Neuronal stem cell (in vitro differentiated cells): ENCODE measurements around the gene SMCO2.
A peak's percentile ranks its signal among the peaks of the same experiment; 100 is the strongest.

Experiments
- DNase-seq: peaks from one replicate; pipeline ENCODE4 v3.0.0-alpha.2; 2013; ENCODE audit warnings: low spot score
- H2AFZ ChIP-seq: one replicate; pipeline ENCODE4 v1.6.1; 2013; ENCODE audit warnings: mild to moderate bottlenecking, low read length, inconsistent platforms
- H2AK5ac ChIP-seq: 2 replicates; pipeline ENCODE4 v1.6.1; 2013; ENCODE audit warnings: low read depth, mild to moderate bottlenecking, inconsistent platforms, low read length, moderate library complexity, mixed read lengths
- H2BK120ac ChIP-seq: 2 replicates; pipeline ENCODE4 v1.6.1; 2013; ENCODE audit warnings: low read depth, mild to moderate bottlenecking, inconsistent platforms, low read length, moderate library complexity, mixed read lengths
- H2BK12ac ChIP-seq: one replicate; pipeline ENCODE4 v1.6.1; 2013; ENCODE audit warnings: low read length, inconsistent platforms
- H2BK15ac ChIP-seq: 2 replicates; pipeline ENCODE4 v1.6.1; 2013; ENCODE audit warnings: mild to moderate bottlenecking, low read length, inconsistent platforms, mixed read lengths
- H2BK5ac ChIP-seq: one replicate; pipeline ENCODE4 v1.6.1; 2013; ENCODE audit warnings: inconsistent platforms, mild to moderate bottlenecking, low read length, moderate library complexity
- H3K14ac ChIP-seq: one replicate; pipeline ENCODE4 v1.6.1; 2013; ENCODE audit warnings: low read length, inconsistent platforms
- H3K18ac ChIP-seq: 2 replicates; pipeline ENCODE4 v1.6.1; 2013; ENCODE audit warnings: low read length, inconsistent platforms
- H3K23ac ChIP-seq: 2 replicates; pipeline ENCODE4 v1.6.1; 2013; ENCODE audit warnings: low read depth, mild to moderate bottlenecking, mixed read lengths, low read length, inconsistent platforms; ENCODE audit not compliant: poor library complexity
- H3K27ac ChIP-seq: replicated peaks from 3 replicates; pipeline ENCODE4 v1.5.1; 2013; ENCODE audit warnings: low read length, inconsistent platforms
- H3K27me3 ChIP-seq, 3 experiments: 2 replicates each; pipeline ENCODE4 v1.6.1; 2013; ENCODE audit warnings: low read length in 3 of 3, mild to moderate bottlenecking in 2 of 3, inconsistent platforms in 1 of 3, low read depth in 1 of 3, mixed read lengths in 1 of 3, moderate library complexity in 1 of 3; ENCODE audit not compliant: control insufficient read depth in 3 of 3, insufficient read depth in 3 of 3
- H3K36me3 ChIP-seq, 2 donors: replicated peaks in 1 of 2; 2 replicates each; pipeline ENCODE4 v1.6.1; 2013; ENCODE audit warnings: low read length in 2 of 2; ENCODE audit not compliant: control insufficient read depth in 2 of 2, insufficient read depth in 2 of 2
- H3K4ac ChIP-seq: 2 replicates; pipeline ENCODE4 v1.6.1; 2013; ENCODE audit warnings: inconsistent platforms, mild to moderate bottlenecking, low read length, moderate library complexity
- H3K4me1 ChIP-seq, 2 donors: 1 replicate in 1 of 2; 2 replicates in 1 of 2; pipeline ENCODE4 v1.6.1; 2013; ENCODE audit warnings: low read length in 2 of 2, low read depth in 1 of 2; ENCODE audit not compliant: control insufficient read depth in 2 of 2, insufficient read depth in 1 of 2
- H3K4me2 ChIP-seq: one replicate; pipeline ENCODE4 v1.6.1; 2013; ENCODE audit warnings: mild to moderate bottlenecking, low read length, inconsistent platforms; ENCODE audit not compliant: insufficient read depth, poor library complexity, severe bottlenecking
- H3K4me3 ChIP-seq, 2 donors: 2 replicates each; pipeline ENCODE4 v1.5.1; 2013; ENCODE audit warnings: low read length in 2 of 2, mild to moderate bottlenecking in 2 of 2, inconsistent platforms in 1 of 2, moderate library complexity in 1 of 2
- H3K79me1 ChIP-seq: one replicate; pipeline ENCODE4 v1.6.1; 2013; ENCODE audit warnings: low read depth, mild to moderate bottlenecking, inconsistent platforms, low read length, moderate library complexity
- H3K9ac ChIP-seq: one replicate; pipeline ENCODE4 v1.6.1; 2013; ENCODE audit warnings: mild to moderate bottlenecking, low read depth, low read length, inconsistent platforms; ENCODE audit not compliant: poor library complexity
- H3K9me3 ChIP-seq, 2 donors: replicated peaks in 1 of 2; 2 replicates each; pipeline versions ENCODE3 to v1.6.1; 2013; ENCODE audit warnings: low read length in 2 of 2, mild to moderate bottlenecking in 2 of 2, inconsistent platforms in 1 of 2, low read depth in 1 of 2, mixed read lengths in 1 of 2, moderate library complexity in 1 of 2; ENCODE audit not compliant: control insufficient read depth in 2 of 2, insufficient read depth in 1 of 2
- H4K8ac ChIP-seq: one replicate; pipeline ENCODE4 v1.6.1; 2013; ENCODE audit warnings: low read depth, mild to moderate bottlenecking, inconsistent platforms, low read length, moderate library complexity
- H4K91ac ChIP-seq: one replicate; pipeline ENCODE4 v1.6.1; 2013; ENCODE audit warnings: low read length, low read depth, mild to moderate bottlenecking, inconsistent platforms; ENCODE audit not compliant: poor library complexity
- WGBS, 2 donors: extraction: QIAGEN DNeasy Blood & Tissue Kit; methylation state at CpG; one replicate each; pipeline ENCODE4 v1.1.7; 2013; ENCODE audit warnings: missing lambda C conversion rate in 2 of 2, mixed read lengths in 1 of 2; ENCODE audit not compliant: insufficient read length in 2 of 2, insufficient replicate concordance in 1 of 2; ENCODE audit errors: extremely low coverage in 2 of 2; 5-methylcytosine and 5-hydroxymethylcytosine counted together

SMCO2 gene

DNA sequence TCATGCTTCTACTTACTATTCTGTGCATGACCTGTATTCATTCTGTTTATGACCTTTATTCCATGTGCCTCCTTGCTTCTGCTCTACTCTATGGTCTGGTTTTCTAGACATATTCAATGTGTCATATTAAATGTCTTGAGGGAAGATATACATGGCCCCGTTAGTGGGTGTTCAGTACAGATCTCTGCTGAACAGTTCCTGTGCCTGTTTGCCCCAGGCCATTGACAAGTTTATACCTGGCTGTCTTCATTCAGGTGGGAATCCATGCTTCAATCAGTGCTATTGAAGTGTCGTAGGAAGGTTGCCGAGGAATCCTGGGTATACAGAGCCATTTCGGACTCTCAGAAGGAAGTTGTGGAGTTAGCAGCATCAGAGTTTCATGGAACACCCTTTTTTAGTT lies 70.1 kb downstream of the SMCO2 start:
- no peaks in the 10 kb centered on the region for H3K36me3 ChIP-seq

DNA sequence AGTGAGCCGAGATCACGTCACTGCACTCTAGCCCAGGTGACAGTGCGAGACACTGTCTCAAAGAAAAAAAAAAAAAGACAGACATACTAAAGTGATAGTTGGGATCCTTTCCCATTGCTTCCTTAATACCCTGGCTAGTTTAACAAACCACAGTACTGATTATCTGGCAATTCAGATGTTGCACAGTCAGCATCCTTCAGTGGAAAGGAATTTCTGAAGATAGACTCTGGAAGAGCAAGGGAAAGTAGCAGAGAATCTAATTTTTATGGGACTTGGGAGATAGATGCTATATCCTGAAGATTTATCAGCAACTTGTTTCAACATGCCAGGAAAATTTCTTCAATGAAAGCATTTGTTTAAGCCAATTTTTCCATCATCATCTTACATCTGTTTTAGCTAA lies 71.0 kb downstream of the SMCO2 start:
- H3K14ac ChIP-seq, result no peak overlapping the region
- H2BK15ac ChIP-seq, result no peak overlapping the region
- no peak overlapping the region for H3K4me3 ChIP-seq
- H3K27me3 ChIP-seq, result no peaks in the 10 kb centered on the region
- DNase-seq, result no peak
- no peak overlapping the region for H2BK120ac ChIP-seq
- no peaks in the 10 kb centered on the region for H3K79me1 ChIP-seq
- no peak overlapping the region for H2AK5ac ChIP-seq
- no peak overlapping the region for H2BK12ac ChIP-seq
- H3K4me1 ChIP-seq, result peaks cover 0 to 7% of the 10 kb centered on the region in 2 donors
- H4K91ac ChIP-seq, result no peak overlapping the region
- WGBS, 2 donors, result no CpG with 5 or more reads among the region's 3 CpGs
- H3K4ac ChIP-seq, result no peak overlapping the region
- no peak overlapping the region for H3K23ac ChIP-seq
- no peak overlapping the region for H3K9ac ChIP-seq
- H2AFZ ChIP-seq, result no peak overlapping the region
- H3K18ac ChIP-seq, result no peak overlapping the region
- no peak overlapping the region for H3K27ac ChIP-seq
- H3K36me3 ChIP-seq, result no peaks in the 10 kb centered on the region
- no peaks in the 10 kb centered on the region for H3K9me3 ChIP-seq
- no peak overlapping the region for H2BK5ac ChIP-seq
- H4K8ac ChIP-seq, result no peak overlapping the region
- H3K4me2 ChIP-seq, result no peak overlapping the region

More for the DNA sequence above, 70.1 kb downstream of the SMCO2 start:
- Histone ChIP-seq H4K91ac (no peak overlapping the region), H3K23ac (no peak overlapping the region), H3K27ac (no peak overlapping the region), H2BK12ac (no peak overlapping the region), H4K8ac (no peak overlapping the region), H3K4ac (no peak overlapping the region), H2BK120ac (no peak overlapping the region), H3K27me3 (no peaks in the 10 kb centered on the region), H2AFZ (no peak overlapping the region), H3K4me1 (peaks cover 0 to 7% of the 10 kb centered on the region in 2 donors), H3K79me1 (no peaks in the 10 kb centered on the region), H3K9me3 (no peaks in the 10 kb centered on the region), H3K14ac (no peak overlapping the region), H3K4me3 (no peak overlapping the region), H3K9ac (no peak overlapping the region), H3K4me2 (no peak overlapping the region), H2BK15ac (no peak overlapping the region), H2AK5ac (no peak overlapping the region), H2BK5ac (no peak overlapping the region), H3K18ac (no peak overlapping the region)
- no peak for DNase-seq
- WGBS, 2 donors, result no CpG with 5 or more reads among the region's 4 CpGs

DNA sequence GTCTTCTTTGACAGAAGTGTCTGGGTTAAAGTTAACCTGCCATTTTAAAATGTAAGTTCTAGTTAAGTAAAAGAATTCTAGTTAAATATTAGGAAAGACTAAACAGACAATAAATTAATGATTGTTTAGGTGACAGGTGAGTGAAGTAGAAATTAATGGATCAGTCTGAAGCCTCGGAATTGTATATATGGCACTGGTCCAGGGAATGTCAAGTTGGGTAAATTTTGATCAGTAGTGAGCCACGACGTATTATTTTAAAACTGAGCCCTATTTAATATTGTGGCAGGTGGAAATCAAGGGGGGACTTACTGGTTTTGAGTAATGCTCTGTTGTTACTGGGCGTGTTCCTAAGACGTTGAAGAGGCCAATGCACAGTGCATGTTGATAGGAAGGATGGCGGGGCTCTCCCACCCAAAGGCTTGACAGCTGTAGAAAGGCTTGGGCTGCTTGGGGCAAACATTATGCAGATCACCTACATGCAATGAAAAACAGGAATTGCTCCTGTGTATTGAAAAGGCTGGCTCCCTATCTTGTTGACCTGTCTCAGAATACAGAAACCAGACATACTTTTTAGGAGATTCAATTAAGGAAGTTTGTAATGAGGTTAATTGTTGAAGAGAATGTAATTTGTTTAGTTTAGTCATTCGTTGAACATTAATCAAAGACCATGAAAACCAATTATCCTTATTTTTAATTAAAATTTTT lies 71.6 kb downstream of the SMCO2 start:
- H3K14ac ChIP-seq, result no peak overlapping the region
- H2BK12ac ChIP-seq, result no peak overlapping the region
- H2BK5ac ChIP-seq, result no peak overlapping the region
- H3K9ac ChIP-seq, result no peak overlapping the region
- H3K4me3 ChIP-seq, result no peak overlapping the region
- H3K23ac ChIP-seq, result no peak overlapping the region
- no peaks in the 10 kb centered on the region for H3K27me3 ChIP-seq
- no peak overlapping the region for H3K4ac ChIP-seq
- no peaks in the 10 kb centered on the region for H3K9me3 ChIP-seq
- DNase-seq, result no peak
- H3K4me1 ChIP-seq, result peaks cover 0 to 9% of the 10 kb centered on the region in 2 donors
- no peak overlapping the region for H2BK120ac ChIP-seq
- H4K91ac ChIP-seq, result no peak overlapping the region
- H3K36me3 ChIP-seq, result no peaks in the 10 kb centered on the region
- WGBS, 2 donors, result no CpG with 5 or more reads among the region's 7 CpGs
- no peaks in the 10 kb centered on the region for H3K79me1 ChIP-seq
- H3K18ac ChIP-seq, result no peak overlapping the region
- no peak overlapping the region for H2AK5ac ChIP-seq
- H2AFZ ChIP-seq, result no peak overlapping the region
- H3K27ac ChIP-seq, result no peak overlapping the region
- H3K4me2 ChIP-seq, result no peak overlapping the region
- no peak overlapping the region for H2BK15ac ChIP-seq
- no peak overlapping the region for H4K8ac ChIP-seq

GRCh38 chr12:27521066-27521465 lies 74.5 kb downstream of the SMCO2 start:
- Histone ChIP-seq H3K9me3 (no peaks in the 10 kb centered on the region), H3K27ac (no peak overlapping the region), H2AK5ac (no peak overlapping the region), H3K4me1 (peaks cover 5 to 12% of the 10 kb centered on the region in 2 donors), H3K14ac (no peak overlapping the region), H2BK5ac (no peak overlapping the region), H2AFZ (peak overlapping the region; percentile 76), H3K4me2 (no peak overlapping the region), H4K91ac (no peak overlapping the region), H3K4ac (no peak overlapping the region), H3K23ac (no peak overlapping the region), H4K8ac (no peak overlapping the region), H2BK12ac (no peak overlapping the region), H2BK15ac (peak overlapping the region; percentile 19), H3K4me3 (no peak overlapping the region), H3K27me3 (no peaks in the 10 kb centered on the region), H3K79me1 (no peaks in the 10 kb centered on the region), H3K36me3 (no peaks in the 10 kb centered on the region), H2BK120ac (no peak overlapping the region), H3K18ac (no peak overlapping the region), H3K9ac (no peak overlapping the region)
- no peak for DNase-seq
- no CpG with 5 or more reads among the region's 4 CpGs for WGBS, 2 donors
